PC-3 (cell line): ENCODE data around the gene FAR2. TPM values are rescaled to one million over a fixed set of nuclear protein-coding genes. Genes with fewer than 3 reads are reported as not detected.
A peak's percentile ranks its signal among the peaks of the same experiment; 100 is the strongest.

Source experiments
- ATAC-seq: fragments of 200-7000 bp; cut with Tn5 transposase; 2 replicates; pipeline ENCODE4 v1.9.1; 2020; ENCODE audit warnings: mild to moderate bottlenecking, moderate library complexity
- BruUV-seq: library from RNA; stranded (reverse); fragments of 400-500 nt; replicated peaks from 2 replicates; lab custom pipeline; 2021; lab: Mats Ljungman, UMichigan
- CTCF ChIA-PET: fragments of 300-600 bp; sonication (Branson Sonifier 250); formaldehyde crosslinking; loops from one replicate; lab custom pipeline; 2022; ENCODE audit warnings: antibody characterized with exemption; lab: Charles Lee
- POLR2A ChIA-PET: fragments of 300-600 bp; sonication (Branson Sonifier 250); formaldehyde crosslinking; loops from one replicate; lab custom pipeline; 2022; ENCODE audit warnings: antibody characterized with exemption; ENCODE audit not compliant: unreplicated experiment; lab: Charles Lee
- DNase-seq: peaks from one replicate; pipeline ENCODE4 v3.0.0-alpha.2; 2015
- H2AFZ ChIP-seq: fragments of 300-600 bp; sonication (generic); 2 replicates; pipeline ENCODE4 v1.6.0; 2016; ENCODE audit warnings: antibody characterized with exemption, low read length
- H3F3A ChIP-seq: fragments of 300-600 bp; sonication (generic); one replicate; pipeline ENCODE4 v1.6.0; 2017; ENCODE audit warnings: antibody characterized with exemption, low read length, control low read depth, mild to moderate bottlenecking; ENCODE audit not compliant: unreplicated experiment
- H3K27ac ChIP-seq: fragments of 300-600 bp; sonication (generic); 2 replicates; pipeline ENCODE4 v1.5.1; 2016; ENCODE audit warnings: mild to moderate bottlenecking, low read length
- H3K27me3 ChIP-seq: fragments of 300-600 bp; sonication (generic); 2 replicates; pipeline ENCODE4 v1.6.1; 2016; ENCODE audit warnings: low read length, mixed read lengths
- H3K36me3 ChIP-seq: fragments of 300-600 bp; sonication (generic); 2 replicates; pipeline ENCODE4 v1.6.1; 2016; ENCODE audit warnings: low read depth, mixed run types, low read length, mixed read lengths
- H3K4me1 ChIP-seq: fragments of 300-600 bp; sonication (generic); 2 replicates; pipeline ENCODE4 v1.5.1; 2016; ENCODE audit warnings: low read length; ENCODE audit not compliant: insufficient read depth
- H3K4me2 ChIP-seq: fragments of 300-600 bp; sonication (generic); 2 replicates; pipeline ENCODE4 v1.6.0; 2016; ENCODE audit warnings: low read length
- H3K4me3 ChIP-seq: fragments of 300-600 bp; sonication (generic); 2 replicates; pipeline ENCODE4 v1.5.1; 2016; ENCODE audit warnings: mild to moderate bottlenecking, low read length, mixed read lengths
- H3K79me2 ChIP-seq: fragments of 300-600 bp; sonication (generic); 2 replicates; pipeline ENCODE4 v1.6.1; 2017; ENCODE audit warnings: low read length, mixed read lengths
- H3K9ac ChIP-seq: fragments of 300-600 bp; sonication (generic); 2 replicates; pipeline ENCODE4 v1.6.0; 2016; ENCODE audit warnings: mild to moderate bottlenecking, low read length
- H3K9me2 ChIP-seq: fragments of 300-600 bp; sonication (generic); replicated peaks from 2 replicates; pipeline ENCODE4 v1.6.1; 2016; ENCODE audit warnings: mixed run types, low read length, mixed read lengths
- H3K9me3 ChIP-seq: fragments of 300-600 bp; sonication (generic); 2 replicates; pipeline ENCODE4 v1.6.1; 2016; ENCODE audit warnings: low read length, mixed read lengths
- H4K20me1 ChIP-seq: fragments of 300-600 bp; sonication (generic); 2 replicates; pipeline ENCODE4 v1.6.1; 2016; ENCODE audit warnings: low read length, mixed read lengths
- EZH2 ChIP-seq: fragments of 300-600 bp; sonication (generic); IDR thresholded peaks from one replicate; pipeline ENCODE4 v1.6.1; 2017; ENCODE audit warnings: antibody characterized with exemption, mild to moderate bottlenecking, low read length; ENCODE audit not compliant: unreplicated experiment
- EZH2phosphoT487 ChIP-seq: fragments of 300-600 bp; sonication (generic); IDR thresholded peaks from 2 replicates; pipeline ENCODE4 v1.6.1; 2018; ENCODE audit warnings: mild to moderate bottlenecking, antibody characterized with exemption, low read length, borderline replicate concordance
- intact Hi-C: fragments of 100-400 bp; cut with micrococcal nuclease; formaldehyde crosslinking; loops from 2 replicates; pipeline ENCODE4 v1.9.0; 2023
- total RNA-seq: library from RNA; depleted of rRNA; stranded (reverse); fragments of >200 nt; gene quantifications from 2 replicates; pipeline ENCODE4 v1.2.3, GENCODE V29; 2014
- TF ChIP-seq, protein P1 (sequence below): fragments of 300-600 bp; sonication (generic); conservative IDR thresholded peaks from 2 replicates; pipeline ENCODE4 v1.5.1; 2017; ENCODE audit warnings: antibody characterized with exemption, low read depth, mild to moderate bottlenecking, low read length

FAR2 gene
- total RNA-seq, 1 experiment from 2014 or later = 10.2 TPM

DNA sequence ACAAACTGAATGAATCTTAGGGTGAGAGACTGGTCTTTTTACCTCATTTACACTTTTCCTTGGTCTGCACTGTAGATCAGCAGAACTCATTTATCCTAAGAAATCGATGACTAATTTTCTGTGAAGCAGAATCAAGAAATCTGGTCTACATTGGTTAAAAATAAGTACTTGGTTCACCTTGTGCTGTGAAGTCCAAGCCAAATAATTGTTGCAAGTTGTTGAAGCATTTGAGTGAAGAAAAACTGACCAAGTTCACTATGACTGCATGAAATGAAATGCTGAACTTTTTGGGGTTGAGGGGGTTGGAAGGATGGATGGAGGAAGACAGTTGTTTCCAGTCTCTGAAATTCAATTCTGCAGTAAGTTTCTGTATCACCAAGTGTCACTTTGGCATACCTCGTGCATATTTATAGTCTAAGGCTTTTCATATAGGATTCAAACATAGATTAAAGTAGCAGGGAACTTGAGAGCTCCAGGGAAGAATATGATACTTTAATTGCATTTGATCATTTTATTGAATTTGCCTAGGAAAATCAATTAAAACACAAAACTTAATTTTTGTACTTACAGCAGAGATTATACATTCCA is 75.0 kb downstream of the FAR2 start:
- intact Hi-C loops = no loop called here
- Histone ChIP-seq H3K4me1 (peaks cover 21% of the 10 kb centered on the region; the same call in 1 of the 2 replicates), H3K9me3 (no peaks in the 10 kb centered on the region), H3K4me3 (no peak overlapping the region), H3K79me2 (no peaks in the 10 kb centered on the region), H3K27me3 (no peaks in the 10 kb centered on the region), H3K27ac (no peak overlapping the region), H3K36me3 (no peaks in the 10 kb centered on the region), H3K4me2 (no peak overlapping the region), H4K20me1 (no peaks in the 10 kb centered on the region), H3F3A (no peaks in the 10 kb centered on the region), H3K9ac (no peak overlapping the region), H2AFZ (no peak overlapping the region), H3K9me2 (no peaks in the 10 kb centered on the region)
- CTCF ChIA-PET = no interaction called here
- TF ChIP-seq EZH2phosphoT487 (no peak), EZH2 (no peak)
- TF ChIP-seq, protein P1, sequence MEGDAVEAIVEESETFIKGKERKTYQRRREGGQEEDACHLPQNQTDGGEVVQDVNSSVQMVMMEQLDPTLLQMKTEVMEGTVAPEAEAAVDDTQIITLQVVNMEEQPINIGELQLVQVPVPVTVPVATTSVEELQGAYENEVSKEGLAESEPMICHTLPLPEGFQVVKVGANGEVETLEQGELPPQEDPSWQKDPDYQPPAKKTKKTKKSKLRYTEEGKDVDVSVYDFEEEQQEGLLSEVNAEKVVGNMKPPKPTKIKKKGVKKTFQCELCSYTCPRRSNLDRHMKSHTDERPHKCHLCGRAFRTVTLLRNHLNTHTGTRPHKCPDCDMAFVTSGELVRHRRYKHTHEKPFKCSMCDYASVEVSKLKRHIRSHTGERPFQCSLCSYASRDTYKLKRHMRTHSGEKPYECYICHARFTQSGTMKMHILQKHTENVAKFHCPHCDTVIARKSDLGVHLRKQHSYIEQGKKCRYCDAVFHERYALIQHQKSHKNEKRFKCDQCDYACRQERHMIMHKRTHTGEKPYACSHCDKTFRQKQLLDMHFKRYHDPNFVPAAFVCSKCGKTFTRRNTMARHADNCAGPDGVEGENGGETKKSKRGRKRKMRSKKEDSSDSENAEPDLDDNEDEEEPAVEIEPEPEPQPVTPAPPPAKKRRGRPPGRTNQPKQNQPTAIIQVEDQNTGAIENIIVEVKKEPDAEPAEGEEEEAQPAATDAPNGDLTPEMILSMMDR = no peak
- DNase-seq (no peak), ATAC-seq (no peak)
- POLR2A ChIA-PET = no interaction called here
- no TSS peak for BruUV-seq

DNA sequence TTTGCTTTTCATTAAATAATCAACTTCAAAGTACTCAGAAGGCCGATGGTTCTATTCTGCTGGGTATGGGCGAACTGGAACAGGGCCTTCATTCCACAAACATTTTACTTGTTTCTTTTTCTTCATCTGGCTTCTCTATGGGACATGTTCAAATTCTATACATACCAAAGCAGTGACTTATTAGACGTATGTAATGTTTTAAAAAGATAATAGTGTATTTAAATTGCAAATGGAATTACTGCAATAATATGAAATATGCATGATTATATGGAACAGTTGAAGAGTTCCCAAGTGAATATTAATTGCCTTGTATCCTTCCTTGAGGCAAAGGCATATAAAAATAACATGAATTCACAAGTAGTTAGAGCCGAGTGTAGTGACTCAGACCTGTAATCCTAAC is 75.5 kb downstream of the FAR2 start:
- intact Hi-C loops = no loop called here
- DNase-seq = peak; percentile 41

DNA sequence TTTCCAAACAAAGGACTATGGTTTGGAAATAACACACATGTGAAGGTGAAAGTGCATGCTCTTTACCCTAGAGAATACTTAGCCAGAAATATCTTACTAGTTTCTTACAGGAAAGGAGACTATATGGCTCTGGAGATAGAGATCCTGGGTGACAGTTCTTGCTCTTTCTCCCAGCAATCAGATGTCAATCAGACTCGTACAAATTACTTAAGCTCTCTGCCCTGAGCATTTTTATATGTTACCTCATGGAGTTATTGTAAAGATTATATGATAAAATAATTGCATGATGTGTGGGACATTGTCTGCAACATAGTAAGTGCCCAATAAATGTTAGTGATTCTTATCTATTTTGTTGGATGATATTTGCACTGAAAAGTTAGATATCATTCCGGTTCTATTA is 76.8 kb downstream of the FAR2 start:
- BruUV-seq = no TSS peak
- POLR2A ChIA-PET = no interaction called here

More for the DNA sequence above, 75.5 kb downstream of the FAR2 start:
- no peaks in the 10 kb centered on the region for H3K27me3 ChIP-seq
- no peaks in the 10 kb centered on the region for H4K20me1 ChIP-seq
- no peaks in the 10 kb centered on the region for H3K9me3 ChIP-seq
- POLR2A ChIA-PET = no interaction called here
- CTCF ChIA-PET = no interaction called here
- H3K9ac ChIP-seq = no peak overlapping the region
- peak; percentile 34 for ATAC-seq
- no TSS peak for BruUV-seq
- H3K9me2 ChIP-seq = no peaks in the 10 kb centered on the region
- H3K27ac ChIP-seq = no peak overlapping the region
- no peaks in the 10 kb centered on the region for H3K36me3 ChIP-seq
- no peak overlapping the region for H2AFZ ChIP-seq
- H3K4me3 ChIP-seq = no peak overlapping the region
- no peaks in the 10 kb centered on the region for H3K79me2 ChIP-seq
- H3F3A ChIP-seq = no peaks in the 10 kb centered on the region
- H3K4me2 ChIP-seq = no peak overlapping the region
- H3K4me1 ChIP-seq = peaks cover 21% of the 10 kb centered on the region; the same call in 1 of the 2 replicates
- TF ChIP-seq, protein P1 = no peak
- TF ChIP-seq EZH2 (no peak), EZH2phosphoT487 (no peak)

More for the DNA sequence above, 76.8 kb downstream of the FAR2 start:
- intact Hi-C loops = no loop called here
- Histone ChIP-seq H3K27ac (no peak overlapping the region), H3K4me1 (peaks cover 24% of the 10 kb centered on the region), H3K27me3 (no peaks in the 10 kb centered on the region), H3K9ac (no peak overlapping the region), H3F3A (no peaks in the 10 kb centered on the region), H3K9me2 (no peaks in the 10 kb centered on the region; the same call in 1 of the 2 replicates), H2AFZ (no peak overlapping the region), H3K79me2 (no peaks in the 10 kb centered on the region), H3K4me3 (no peak overlapping the region), H3K36me3 (no peaks in the 10 kb centered on the region), H3K9me3 (no peaks in the 10 kb centered on the region), H3K4me2 (no peak overlapping the region), H4K20me1 (no peaks in the 10 kb centered on the region)
- ATAC-seq (peak; percentile 50), DNase-seq (peak; percentile 55)
- TF ChIP-seq, protein P1 = no peak
- TF ChIP-seq EZH2 (no peak), EZH2phosphoT487 (no peak)
- CTCF ChIA-PET = no interaction called here
